Fibroblast of upper back skin (primary cell): ENCODE results near the gene CEP250.

ENCODE experiments used
- DNase-seq: peaks from one replicate; pipeline ENCODE4 v3.0.0-alpha.2; 2013

CEP250 gene

GRCh38 chr20:35563834-35564233 is 108.4 kb downstream of the CEP250 start:
- DNase-seq: no peak

GRCh38 chr20:35564905-35565304 is 109.5 kb downstream of the CEP250 start:
- DNase-seq: no peak

- DNase-seq: no peak
These were observed 113.2 kb downstream of the CEP250 start for GRCh38 chr20:35568645-35569044.
